HG03060 (cell line): ENCODE data around the gene CSTF1.

Experiments used
- ATAC-seq: cut with Tn5 transposase; IDR thresholded peaks from one replicate; pipeline ENCODE4 v1.9.1; 2021; ENCODE audit warnings: low read depth, moderate number of reproducible peaks; ENCODE audit not compliant: unreplicated experiment

The CSTF1 gene

DNA sequence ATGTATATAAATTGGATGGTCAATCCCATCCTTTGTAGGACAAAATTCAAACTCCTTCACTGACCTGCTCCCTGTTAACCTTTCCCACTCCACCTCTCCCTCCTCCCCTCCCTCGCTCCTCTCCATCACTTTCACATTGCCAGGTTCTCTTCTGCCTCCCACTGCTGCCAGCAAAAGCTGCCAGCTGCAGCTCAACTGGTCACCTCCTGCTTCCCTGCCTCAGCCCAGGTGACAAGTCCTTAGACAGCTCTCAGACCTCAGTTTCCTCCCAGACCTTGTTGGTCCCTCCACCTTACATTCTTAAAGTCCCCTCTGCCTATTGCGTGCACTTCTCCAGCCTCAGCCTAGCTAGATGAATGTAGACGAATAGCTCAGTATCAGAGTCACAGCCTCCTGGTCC is 52.7 kb downstream of the CSTF1 start:
- no peak for ATAC-seq

DNA sequence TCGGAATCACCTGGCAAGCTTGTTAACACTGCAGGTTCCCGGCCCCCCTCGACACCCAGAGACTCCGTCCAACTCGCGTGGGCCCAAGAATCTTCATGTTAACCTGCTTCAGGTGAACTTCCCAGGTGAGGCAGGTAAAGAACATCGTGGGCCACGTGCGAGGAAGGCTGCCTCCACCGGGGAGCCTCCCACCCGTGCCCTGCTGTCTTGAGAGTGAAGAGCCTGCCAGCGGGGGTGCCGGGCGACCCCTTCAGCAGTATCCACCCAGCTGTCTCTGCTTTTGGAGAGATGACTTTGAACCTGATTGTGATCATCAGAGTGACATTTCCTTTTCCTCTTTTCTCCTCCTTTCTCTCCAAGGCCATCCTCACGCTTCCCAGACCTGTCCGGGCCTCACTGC is 53.1 kb downstream of the CSTF1 start:
- ATAC-seq = no peak

DNA sequence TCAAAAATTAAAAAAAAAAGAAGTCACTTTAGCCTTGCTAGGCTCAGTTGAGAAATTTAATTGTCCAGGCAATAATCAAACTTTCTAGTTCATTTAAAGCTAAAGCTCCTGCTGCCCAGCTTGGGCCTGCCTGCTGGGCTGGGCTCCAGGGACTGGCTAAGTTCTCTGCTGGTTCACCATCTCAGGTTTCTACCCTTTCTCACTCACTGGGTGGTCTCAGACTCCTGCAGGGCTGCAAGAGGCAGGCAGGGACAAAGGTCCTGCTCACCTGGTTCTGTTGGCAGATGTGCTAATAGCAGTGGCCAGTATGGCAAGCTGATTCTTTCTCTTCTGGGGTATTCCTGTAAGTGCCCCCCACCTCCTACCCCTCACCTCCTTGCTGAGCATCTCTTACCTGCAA is 54.8 kb downstream of the CSTF1 start:
- ATAC-seq = no peak

DNA sequence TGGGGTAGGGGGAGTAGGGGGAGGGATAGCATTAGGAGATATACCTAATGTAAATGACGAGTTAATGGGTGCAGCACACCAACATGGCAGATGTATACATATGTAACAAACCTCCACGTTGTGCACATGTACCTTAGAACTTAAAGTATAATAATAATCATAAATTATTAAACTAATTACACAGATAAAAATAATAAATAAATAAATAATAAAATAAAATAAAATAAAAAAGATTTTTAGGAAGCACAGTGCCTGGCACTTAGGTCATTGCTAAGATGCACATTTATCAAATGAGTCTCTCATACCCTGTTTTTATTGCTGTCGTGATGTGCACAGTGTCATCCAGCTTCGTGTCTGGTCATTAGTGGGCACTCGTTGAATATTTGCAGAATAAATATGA is 57.0 kb downstream of the CSTF1 start:
- ATAC-seq = no peak

DNA sequence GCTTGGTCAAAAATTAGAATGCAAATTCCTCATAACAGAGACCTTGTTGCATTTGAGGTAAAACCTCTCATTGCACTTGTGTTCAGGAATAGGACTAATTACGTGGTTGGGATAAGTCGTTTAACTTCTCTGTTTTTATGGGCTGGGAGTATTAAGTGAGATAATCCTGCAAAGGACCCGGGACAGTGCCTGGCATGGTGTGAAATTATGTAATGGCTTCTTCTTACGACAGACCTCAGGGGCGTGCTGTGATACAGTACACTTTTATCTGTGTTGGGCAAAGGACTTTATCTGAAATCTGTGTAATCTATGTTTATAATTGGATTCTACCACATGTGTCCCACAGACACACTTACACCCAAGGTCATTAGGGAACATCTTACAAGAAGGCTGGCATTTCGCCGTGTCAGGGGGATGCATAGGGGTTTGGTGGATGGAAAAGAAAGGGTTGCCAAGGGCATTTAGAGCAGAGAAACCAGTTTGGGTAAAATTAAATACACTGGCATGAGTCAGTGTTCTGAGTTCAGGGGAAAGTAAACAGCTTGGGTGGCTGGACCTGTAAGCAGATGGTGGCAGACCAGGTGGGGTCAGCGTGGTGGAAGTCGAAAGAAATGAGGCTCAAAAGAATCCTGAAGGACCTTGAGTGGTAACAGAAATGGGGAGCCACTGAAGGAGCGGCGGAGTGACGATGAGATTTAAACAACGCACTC is 58.8 kb downstream of the CSTF1 start:
- ATAC-seq = no peak

DNA sequence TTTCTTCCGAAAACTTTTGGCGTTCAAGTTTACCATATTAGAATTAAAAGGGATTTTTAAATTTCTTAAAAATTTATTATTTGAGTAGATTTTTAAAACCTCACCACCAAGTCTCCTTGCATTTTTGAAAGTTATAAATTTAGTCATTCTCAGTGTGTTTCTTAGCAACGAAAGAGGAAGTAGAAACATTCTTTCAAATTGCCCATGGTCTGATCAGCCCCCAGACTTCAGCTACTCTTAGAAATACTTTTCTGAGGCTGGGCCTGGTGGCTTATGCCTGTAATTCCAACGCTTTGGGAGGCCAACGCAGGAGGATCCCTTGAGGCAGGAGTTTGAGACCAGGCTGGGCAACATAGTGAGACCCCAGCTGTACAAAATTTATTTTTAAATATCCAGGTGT is 60.9 kb downstream of the CSTF1 start:
- no peak for ATAC-seq

DNA sequence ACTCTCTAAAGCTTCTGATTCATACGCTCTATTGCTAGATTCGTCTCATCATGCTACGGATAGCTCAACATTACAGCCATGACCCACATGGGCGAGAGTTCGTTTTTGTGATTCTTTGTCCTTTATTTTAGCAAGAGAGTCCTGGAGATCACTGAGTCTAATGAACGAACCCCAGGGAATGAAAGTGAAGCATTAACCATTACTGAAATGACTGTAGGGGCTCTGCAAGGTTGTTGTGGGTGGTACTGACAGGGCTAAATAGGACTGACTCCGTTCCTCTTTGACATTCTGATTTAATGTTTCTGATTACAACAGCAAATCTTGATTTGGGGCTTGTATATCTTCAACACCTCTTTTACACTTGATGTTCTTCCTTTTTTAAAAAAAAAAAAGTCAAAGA is 62.3 kb downstream of the CSTF1 start:
- peak; percentile 80 for ATAC-seq
